GM23338 (cell line): Measurements from ENCODE around the gene PLEKHN1.

Source experiments
- CREB1 ChIP-seq: fragments of 250-450 bp; sonication (Bioruptor Pico); IDR thresholded peaks from 2 replicates; pipeline ENCODE4 v1.5.0; 2020; ENCODE audit warnings: low read depth, mild to moderate bottlenecking, moderate library complexity
- EZH2 ChIP-seq: fragments of 200-600 bp; sonication (generic); IDR thresholded peaks from one replicate; pipeline ENCODE4 v1.8.0; 2017; ENCODE audit warnings: antibody characterized with exemption, mild to moderate bottlenecking, low read depth; ENCODE audit not compliant: unreplicated experiment
- EZH2phosphoT487 ChIP-seq: fragments of 200-600 bp; sonication (generic); IDR thresholded peaks from one replicate; pipeline ENCODE4 v1.8.1; 2018; ENCODE audit warnings: antibody characterized with exemption; ENCODE audit not compliant: unreplicated experiment
- JUNB ChIP-seq: IDR thresholded peaks from one replicate; pipeline ENCODE4 v1.6.1; 2016; ENCODE audit warnings: antibody characterized with exemption; ENCODE audit not compliant: unreplicated experiment
- NANOG ChIP-seq: IDR thresholded peaks from 2 replicates; pipeline ENCODE4 v1.6.1; 2016; ENCODE audit warnings: antibody characterized with exemption, borderline replicate concordance
- POLR2AphosphoS5 ChIP-seq: IDR thresholded peaks from 2 replicates; pipeline ENCODE4 v1.6.1; 2016; ENCODE audit warnings: antibody characterized with exemption, low read depth
- STAT1 ChIP-seq: IDR thresholded peaks from one replicate; pipeline ENCODE4 v1.6.1; 2016; ENCODE audit warnings: antibody characterized with exemption; ENCODE audit not compliant: unreplicated experiment
- ZNF114 ChIP-seq: fragments of 250-450 bp; sonication (Bioruptor Pico); IDR thresholded peaks from 2 replicates; pipeline ENCODE4 v1.5.0; 2020; ENCODE audit warnings: mild to moderate bottlenecking, moderate library complexity
- ZNF331 ChIP-seq: fragments of 250-450 bp; sonication (Bioruptor Pico); IDR thresholded peaks from 2 replicates; pipeline ENCODE4 v1.5.0; 2020; ENCODE audit warnings: low read depth, mild to moderate bottlenecking, moderate library complexity
- TF ChIP-seq, protein P1 (sequence below), 2 experiments: fragments of 200-600 bp in 1 of 2; sonication (generic) in 1 of 2; conservative IDR thresholded peaks; 2 replicates each; pipeline versions ENCODE4 v1.5.1 to v1.6.1; 2016 to 2017; ENCODE audit warnings: antibody characterized with exemption in 2 of 2, low read depth in 2 of 2, mild to moderate bottlenecking in 2 of 2, moderate library complexity in 1 of 2
- TF ChIP-seq, protein P2 (sequence below): IDR thresholded peaks from 2 replicates; pipeline ENCODE4 v1.6.1; 2016; ENCODE audit warnings: antibody characterized with exemption
- TF ChIP-seq, protein P3 (sequence below): IDR thresholded peaks from one replicate; pipeline ENCODE4 v1.6.1; 2018; ENCODE audit warnings: antibody characterized with exemption; ENCODE audit not compliant: unreplicated experiment

GRCh38 chr1:951364-951763 is 14.9 kb upstream of the PLEKHN1 start:
- TF ChIP-seq EZH2phosphoT487 (no peak), POLR2AphosphoS5 (no peak), EZH2 (no peak), JUNB (no peak), NANOG (no peak), CREB1 (no peak), ZNF114 (CRISPR knock-in tag) (no peak), STAT1 (no peak), ZNF331 (CRISPR knock-in tag) (no peak)
- TF ChIP-seq, protein P1, sequence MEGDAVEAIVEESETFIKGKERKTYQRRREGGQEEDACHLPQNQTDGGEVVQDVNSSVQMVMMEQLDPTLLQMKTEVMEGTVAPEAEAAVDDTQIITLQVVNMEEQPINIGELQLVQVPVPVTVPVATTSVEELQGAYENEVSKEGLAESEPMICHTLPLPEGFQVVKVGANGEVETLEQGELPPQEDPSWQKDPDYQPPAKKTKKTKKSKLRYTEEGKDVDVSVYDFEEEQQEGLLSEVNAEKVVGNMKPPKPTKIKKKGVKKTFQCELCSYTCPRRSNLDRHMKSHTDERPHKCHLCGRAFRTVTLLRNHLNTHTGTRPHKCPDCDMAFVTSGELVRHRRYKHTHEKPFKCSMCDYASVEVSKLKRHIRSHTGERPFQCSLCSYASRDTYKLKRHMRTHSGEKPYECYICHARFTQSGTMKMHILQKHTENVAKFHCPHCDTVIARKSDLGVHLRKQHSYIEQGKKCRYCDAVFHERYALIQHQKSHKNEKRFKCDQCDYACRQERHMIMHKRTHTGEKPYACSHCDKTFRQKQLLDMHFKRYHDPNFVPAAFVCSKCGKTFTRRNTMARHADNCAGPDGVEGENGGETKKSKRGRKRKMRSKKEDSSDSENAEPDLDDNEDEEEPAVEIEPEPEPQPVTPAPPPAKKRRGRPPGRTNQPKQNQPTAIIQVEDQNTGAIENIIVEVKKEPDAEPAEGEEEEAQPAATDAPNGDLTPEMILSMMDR (conservative IDR thresholded peaks at IDR 0.05; ENCODE audit: low read depth in 2 of 2): peak; percentile 57 to 75
- TF ChIP-seq, protein P2, sequence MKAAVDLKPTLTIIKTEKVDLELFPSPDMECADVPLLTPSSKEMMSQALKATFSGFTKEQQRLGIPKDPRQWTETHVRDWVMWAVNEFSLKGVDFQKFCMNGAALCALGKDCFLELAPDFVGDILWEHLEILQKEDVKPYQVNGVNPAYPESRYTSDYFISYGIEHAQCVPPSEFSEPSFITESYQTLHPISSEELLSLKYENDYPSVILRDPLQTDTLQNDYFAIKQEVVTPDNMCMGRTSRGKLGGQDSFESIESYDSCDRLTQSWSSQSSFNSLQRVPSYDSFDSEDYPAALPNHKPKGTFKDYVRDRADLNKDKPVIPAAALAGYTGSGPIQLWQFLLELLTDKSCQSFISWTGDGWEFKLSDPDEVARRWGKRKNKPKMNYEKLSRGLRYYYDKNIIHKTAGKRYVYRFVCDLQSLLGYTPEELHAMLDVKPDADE: no peak
- TF ChIP-seq, protein P3, sequence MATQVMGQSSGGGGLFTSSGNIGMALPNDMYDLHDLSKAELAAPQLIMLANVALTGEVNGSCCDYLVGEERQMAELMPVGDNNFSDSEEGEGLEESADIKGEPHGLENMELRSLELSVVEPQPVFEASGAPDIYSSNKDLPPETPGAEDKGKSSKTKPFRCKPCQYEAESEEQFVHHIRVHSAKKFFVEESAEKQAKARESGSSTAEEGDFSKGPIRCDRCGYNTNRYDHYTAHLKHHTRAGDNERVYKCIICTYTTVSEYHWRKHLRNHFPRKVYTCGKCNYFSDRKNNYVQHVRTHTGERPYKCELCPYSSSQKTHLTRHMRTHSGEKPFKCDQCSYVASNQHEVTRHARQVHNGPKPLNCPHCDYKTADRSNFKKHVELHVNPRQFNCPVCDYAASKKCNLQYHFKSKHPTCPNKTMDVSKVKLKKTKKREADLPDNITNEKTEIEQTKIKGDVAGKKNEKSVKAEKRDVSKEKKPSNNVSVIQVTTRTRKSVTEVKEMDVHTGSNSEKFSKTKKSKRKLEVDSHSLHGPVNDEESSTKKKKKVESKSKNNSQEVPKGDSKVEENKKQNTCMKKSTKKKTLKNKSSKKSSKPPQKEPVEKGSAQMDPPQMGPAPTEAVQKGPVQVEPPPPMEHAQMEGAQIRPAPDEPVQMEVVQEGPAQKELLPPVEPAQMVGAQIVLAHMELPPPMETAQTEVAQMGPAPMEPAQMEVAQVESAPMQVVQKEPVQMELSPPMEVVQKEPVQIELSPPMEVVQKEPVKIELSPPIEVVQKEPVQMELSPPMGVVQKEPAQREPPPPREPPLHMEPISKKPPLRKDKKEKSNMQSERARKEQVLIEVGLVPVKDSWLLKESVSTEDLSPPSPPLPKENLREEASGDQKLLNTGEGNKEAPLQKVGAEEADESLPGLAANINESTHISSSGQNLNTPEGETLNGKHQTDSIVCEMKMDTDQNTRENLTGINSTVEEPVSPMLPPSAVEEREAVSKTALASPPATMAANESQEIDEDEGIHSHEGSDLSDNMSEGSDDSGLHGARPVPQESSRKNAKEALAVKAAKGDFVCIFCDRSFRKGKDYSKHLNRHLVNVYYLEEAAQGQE: no peak
